OCI-LY3 (cell line): ENCODE data around the gene SENP5.

Experiments used
- EZH2phosphoT487 ChIP-seq: fragments of 200-600 bp; shearing (Covaris generic); IDR thresholded peaks from 2 replicates; pipeline ENCODE4 v1.6.1; 2018; ENCODE audit warnings: antibody characterized with exemption, mixed run types, low read depth
- TF ChIP-seq, protein P1 (sequence below): fragments of 200-600, 300-600 bp; sonication (generic); IDR thresholded peaks from 2 replicates; pipeline ENCODE4 v1.5.1; 2014; ENCODE audit warnings: antibody characterized with exemption, low read length, low read depth

DNA sequence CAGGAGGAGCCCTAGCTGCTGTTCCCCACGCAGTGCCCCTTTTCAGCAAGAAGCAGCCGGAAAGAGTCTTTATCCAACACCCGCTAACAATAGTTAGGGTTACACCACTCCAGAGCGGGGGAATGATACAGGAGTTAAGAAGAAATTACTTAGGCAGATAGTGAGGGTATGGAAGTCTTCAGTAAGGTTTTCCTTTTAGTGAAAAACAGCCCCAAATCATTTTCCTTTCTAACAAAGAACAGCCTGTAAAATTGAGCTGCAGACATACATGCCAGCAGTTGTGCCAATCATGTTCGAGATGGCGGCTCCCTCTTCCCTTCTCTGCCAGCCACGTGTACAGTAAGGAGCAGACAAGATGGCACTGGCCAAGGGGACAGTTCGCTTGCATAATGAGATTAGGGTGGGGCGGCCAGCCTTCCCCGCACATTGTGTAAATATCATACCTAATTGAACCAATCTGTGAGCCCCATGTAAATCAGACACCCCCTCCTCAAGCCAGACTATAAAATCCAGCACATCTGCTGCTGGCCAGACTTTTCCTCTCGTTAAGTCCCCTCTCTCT lies 18.5 kb upstream of the SENP5 start:
- TF ChIP-seq, protein P1, sequence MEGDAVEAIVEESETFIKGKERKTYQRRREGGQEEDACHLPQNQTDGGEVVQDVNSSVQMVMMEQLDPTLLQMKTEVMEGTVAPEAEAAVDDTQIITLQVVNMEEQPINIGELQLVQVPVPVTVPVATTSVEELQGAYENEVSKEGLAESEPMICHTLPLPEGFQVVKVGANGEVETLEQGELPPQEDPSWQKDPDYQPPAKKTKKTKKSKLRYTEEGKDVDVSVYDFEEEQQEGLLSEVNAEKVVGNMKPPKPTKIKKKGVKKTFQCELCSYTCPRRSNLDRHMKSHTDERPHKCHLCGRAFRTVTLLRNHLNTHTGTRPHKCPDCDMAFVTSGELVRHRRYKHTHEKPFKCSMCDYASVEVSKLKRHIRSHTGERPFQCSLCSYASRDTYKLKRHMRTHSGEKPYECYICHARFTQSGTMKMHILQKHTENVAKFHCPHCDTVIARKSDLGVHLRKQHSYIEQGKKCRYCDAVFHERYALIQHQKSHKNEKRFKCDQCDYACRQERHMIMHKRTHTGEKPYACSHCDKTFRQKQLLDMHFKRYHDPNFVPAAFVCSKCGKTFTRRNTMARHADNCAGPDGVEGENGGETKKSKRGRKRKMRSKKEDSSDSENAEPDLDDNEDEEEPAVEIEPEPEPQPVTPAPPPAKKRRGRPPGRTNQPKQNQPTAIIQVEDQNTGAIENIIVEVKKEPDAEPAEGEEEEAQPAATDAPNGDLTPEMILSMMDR, result no peak
- TF ChIP-seq EZH2phosphoT487, result no peak
